Fibroblast of villous mesenchyme (primary cell): ENCODE results near the gene APRT. TPM values are rescaled to one million over a fixed set of nuclear protein-coding genes. Genes with fewer than 3 reads are reported as not detected.

Source experiments
- DNase-seq: peaks from one replicate; pipeline ENCODE4 v3.0.0-alpha.2; 2010; ENCODE audit warnings: low read depth
- H3K4me3 ChIP-seq: 2 replicates; pipeline ENCODE4 v1.5.1; 2011; ENCODE audit warnings: low read depth, mild to moderate bottlenecking, low read length
- total RNA-seq: library from RNA; depleted of rRNA; stranded (reverse); fragments of >200 nt; gene quantifications from 2 replicates; pipeline ENCODE4 v1.2.3, GENCODE V29; 2012
- TF ChIP-seq, protein P1 (sequence below): IDR thresholded peaks from 2 replicates; pipeline ENCODE4 v1.5.1; 2012; ENCODE audit warnings: low read depth, mild to moderate bottlenecking, low read length; ENCODE audit not compliant: insufficient read depth

APRT gene
- total RNA-seq, 1 donor, result 39.7 TPM

DNA sequence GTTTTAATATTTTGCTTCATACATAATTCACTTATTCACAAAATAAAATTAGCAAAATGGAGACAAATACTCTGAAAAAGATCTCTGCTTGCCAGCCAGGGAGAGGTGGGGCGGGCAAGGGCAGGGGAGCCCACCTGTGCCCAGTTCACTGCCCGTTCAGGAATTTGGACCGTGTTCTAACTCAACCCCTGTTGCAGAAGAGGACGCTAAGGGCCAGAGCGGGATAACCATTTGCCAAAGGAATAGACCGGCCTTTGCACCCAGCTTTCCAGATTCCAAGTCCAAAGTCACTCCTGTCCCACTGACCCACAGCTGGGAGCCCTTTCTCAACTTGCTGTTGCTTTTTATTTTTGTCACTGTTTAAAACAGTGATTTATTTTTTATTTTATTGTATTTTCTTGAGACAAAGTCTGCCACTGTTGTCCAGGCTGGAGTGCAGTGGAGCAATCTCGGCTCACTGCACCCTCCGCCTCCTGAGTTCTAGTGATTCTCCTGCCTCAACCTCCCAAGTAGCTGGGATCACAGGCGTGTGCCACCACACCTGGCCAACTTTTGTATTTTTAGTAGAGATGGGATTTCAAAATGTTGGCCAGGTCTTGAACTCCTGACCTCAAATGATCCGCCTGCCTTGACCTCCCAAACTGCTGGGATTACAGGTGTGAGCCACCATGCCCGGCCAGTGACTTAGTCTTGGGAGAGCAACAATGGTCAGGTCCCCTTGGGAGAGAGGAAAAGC lies 24.0 kb downstream of the APRT start:
- TF ChIP-seq, protein P1, sequence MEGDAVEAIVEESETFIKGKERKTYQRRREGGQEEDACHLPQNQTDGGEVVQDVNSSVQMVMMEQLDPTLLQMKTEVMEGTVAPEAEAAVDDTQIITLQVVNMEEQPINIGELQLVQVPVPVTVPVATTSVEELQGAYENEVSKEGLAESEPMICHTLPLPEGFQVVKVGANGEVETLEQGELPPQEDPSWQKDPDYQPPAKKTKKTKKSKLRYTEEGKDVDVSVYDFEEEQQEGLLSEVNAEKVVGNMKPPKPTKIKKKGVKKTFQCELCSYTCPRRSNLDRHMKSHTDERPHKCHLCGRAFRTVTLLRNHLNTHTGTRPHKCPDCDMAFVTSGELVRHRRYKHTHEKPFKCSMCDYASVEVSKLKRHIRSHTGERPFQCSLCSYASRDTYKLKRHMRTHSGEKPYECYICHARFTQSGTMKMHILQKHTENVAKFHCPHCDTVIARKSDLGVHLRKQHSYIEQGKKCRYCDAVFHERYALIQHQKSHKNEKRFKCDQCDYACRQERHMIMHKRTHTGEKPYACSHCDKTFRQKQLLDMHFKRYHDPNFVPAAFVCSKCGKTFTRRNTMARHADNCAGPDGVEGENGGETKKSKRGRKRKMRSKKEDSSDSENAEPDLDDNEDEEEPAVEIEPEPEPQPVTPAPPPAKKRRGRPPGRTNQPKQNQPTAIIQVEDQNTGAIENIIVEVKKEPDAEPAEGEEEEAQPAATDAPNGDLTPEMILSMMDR, result no peak
- H3K4me3 ChIP-seq, result no peak overlapping the region
- no peak for DNase-seq

DNA sequence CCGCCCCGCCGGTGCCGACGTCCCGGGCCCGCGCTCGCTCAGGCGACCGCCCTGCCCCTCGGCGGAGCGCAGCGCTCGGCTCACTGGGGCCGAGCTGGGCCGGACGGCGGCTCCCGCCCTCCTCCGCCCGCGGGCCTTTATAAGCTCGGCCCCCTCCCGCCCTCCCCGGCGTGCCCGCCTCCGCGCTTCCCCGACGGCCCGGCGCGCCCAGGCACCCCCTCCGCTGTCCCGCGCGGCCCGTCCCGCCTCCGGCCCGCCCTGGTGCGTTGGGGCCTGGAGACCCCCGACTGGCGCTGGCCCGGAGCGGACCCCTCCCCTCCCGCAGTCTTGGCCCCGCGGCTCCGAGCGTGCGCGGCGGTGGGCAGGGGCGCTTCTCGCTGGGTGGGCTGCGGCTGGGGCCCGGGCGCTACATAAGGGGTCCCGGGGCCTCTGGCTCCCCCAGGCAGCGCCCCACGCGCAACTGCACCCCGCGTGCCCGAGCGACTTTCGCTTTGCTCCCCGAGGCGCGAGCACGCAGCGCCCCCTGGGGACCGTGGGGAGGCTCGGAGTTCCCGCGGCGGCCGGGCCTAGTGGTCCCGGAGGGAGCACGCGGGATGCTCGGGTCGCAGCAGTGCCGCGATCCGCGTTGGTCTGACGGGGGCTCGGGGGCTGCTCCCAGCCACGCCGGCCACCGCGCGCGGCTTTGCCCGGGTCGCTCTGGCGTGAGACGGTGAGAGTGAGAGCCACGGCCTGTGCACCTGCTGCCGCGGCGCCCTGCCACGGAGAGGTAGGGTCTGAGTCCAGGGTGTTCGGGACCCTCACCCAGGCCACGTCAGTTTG lies 26.4 kb downstream of the APRT start, which contains the start of gene PIEZO1:
TSS of gene PIEZO1 (minus strand) at position 115 of the 819 bp plus-strand sequence. CDS start 256 bp downstream, outside the sequence.
- H3K4me3 ChIP-seq, result peak within 1 kb of the TSS; percentile 72
- peak; percentile 72 for DNase-seq
- TF ChIP-seq, protein P1, result peak; percentile 85

- peak overlapping the region; percentile 72 for H3K4me3 ChIP-seq
- DNase-seq, result no peak
- TF ChIP-seq, protein P1, result no peak
These were observed 26.9 kb downstream of the APRT start for GRCh38 chr16:88784856-88785105.

DNA sequence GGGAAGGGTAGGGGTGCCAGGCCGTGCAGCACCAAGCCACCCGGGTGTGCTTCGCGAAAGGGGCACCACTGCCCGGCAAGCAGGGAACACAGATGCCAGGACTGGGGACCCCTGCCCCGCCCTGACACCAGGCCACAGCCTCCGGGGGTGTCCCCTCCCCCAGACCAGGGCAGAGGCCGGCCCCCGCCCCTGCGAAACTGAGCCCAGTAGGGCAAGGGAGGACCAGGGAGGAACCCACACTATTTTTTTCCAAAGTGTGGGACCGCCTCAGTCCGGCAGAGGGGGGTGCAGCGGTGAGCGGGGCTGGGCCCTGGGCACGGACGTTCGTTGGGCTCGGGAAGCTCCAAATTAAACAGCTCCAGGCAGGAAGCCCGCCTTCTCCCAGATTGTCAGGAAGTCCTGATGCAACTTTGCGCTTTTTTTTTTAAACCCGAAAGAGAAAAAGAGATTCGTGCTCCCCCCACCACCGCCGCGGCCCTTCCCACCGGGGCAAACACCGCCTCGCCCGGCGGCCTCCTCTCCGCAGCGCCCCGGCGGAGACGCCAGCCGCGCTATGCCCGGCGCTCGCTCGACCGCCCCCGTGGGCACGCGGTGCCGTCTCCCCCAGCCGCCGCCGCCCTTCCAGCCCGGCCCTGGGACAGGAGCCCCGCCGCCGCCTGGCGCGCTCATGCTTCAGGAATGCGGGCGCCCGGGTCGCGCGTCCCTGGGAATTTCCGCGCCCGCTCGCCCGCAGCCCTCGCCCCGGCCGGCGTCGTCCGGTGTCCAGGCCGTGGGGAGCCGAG lies 27.5 kb downstream of the APRT start:
- TF ChIP-seq, protein P1, result peak; percentile 68
- DNase-seq, result peak; percentile 88
- peak overlapping the region; percentile 72 for H3K4me3 ChIP-seq

- TF ChIP-seq, protein P1, result no peak
- peak overlapping the region; percentile 72 for H3K4me3 ChIP-seq
- DNase-seq, result peak; percentile 75
These were observed 28.2 kb downstream of the APRT start for GRCh38 chr16:88783391-88784073.
